K562 treated with DMSO at 1 percent for 12 hours (cell line): ENCODE results near the gene MFSD1. TPM values are rescaled to one million over a fixed set of nuclear protein-coding genes. Genes with fewer than 3 reads are reported as not detected.

Experiments used
- total RNA-seq: library from RNA; unstranded; fragments of 300-600 nt; gene quantifications from 2 replicates; pipeline ENCODE4 v1.2.3, GENCODE V29; 2022; ENCODE audit not compliant: insufficient read depth

The MFSD1 gene
- 13.0 and 35.2 TPM in 2 replicates for total RNA-seq

GRCh38 chr3:158801696-158802408, at the start of gene MFSD1:
TSS of gene MFSD1 (plus strand) at chr3:158802054. CDS start at chr3:158802153, 99 bp downstream.

Other genes with a start within 250 kb of the MFSD1 start
- gene MLF1, start 230.9 kb upstream of the MFSD1 start, total RNA-seq, result 10.8 and 15.8 TPM in 2 replicates
- gene GFM1, start 157.5 kb upstream of the MFSD1 start, total RNA-seq, result 9.9 and 20.3 TPM in 2 replicates
- gene LXN, start 129.4 kb upstream of the MFSD1 start, total RNA-seq, result not detected in 2 replicates
- not detected in 2 replicates for gene RARRES1, start 69.6 kb upstream of the MFSD1 start, total RNA-seq